Heart left ventricle (tissue), 16 donors: ENCODE results near the gene NDEL1. TPM values are rescaled to one million over a fixed set of nuclear protein-coding genes. Genes with fewer than 3 reads are reported as not detected.

Experiments
- ATAC-seq, 4 donors: fragments of 200-7000 bp; cut with Tn5 transposase; one replicate each; pipeline ENCODE4 v1.9.1; 2020 to 2022; ENCODE audit warnings: moderate library complexity in 4 of 4, mild to moderate bottlenecking in 3 of 4, moderate number of reproducible peaks in 1 of 4
- DNase-seq, 5 donors: peaks; one replicate each; pipeline ENCODE4 v3.0.0-alpha.2; 2020
- H3K27ac ChIP-seq, 12 donors: fragments of 200-600 bp; sonication (generic) in 4 of 12; one replicate each; pipeline versions ENCODE4 v1.5.0 to v1.8.0; 2016 to 2022; ENCODE audit warnings: mild to moderate bottlenecking in 2 of 12
- H3K27me3 ChIP-seq, 9 donors: fragments of 200-600 bp; sonication (generic) in 2 of 9; one replicate each; pipeline versions ENCODE4 v1.5.1 to v1.8.0; 2016 to 2022; ENCODE audit warnings: mild to moderate bottlenecking in 3 of 9
- H3K36me3 ChIP-seq, 9 donors: fragments of 200-600 bp; sonication (generic) in 2 of 9; one replicate each; pipeline versions ENCODE4 v1.5.0 to v1.8.0; 2018 to 2022; ENCODE audit warnings: mild to moderate bottlenecking in 2 of 9
- H3K4me1 ChIP-seq, 12 donors: fragments of 200-600 bp; sonication (generic) in 4 of 12; one replicate each; pipeline versions ENCODE4 v1.5.0 to v1.8.0; 2016 to 2022; ENCODE audit warnings: mild to moderate bottlenecking in 3 of 12
- H3K4me3 ChIP-seq, 12 donors: fragments of 200-600 bp; sonication (generic) in 4 of 12; one replicate each; pipeline versions ENCODE4 v1.5.0 to v1.8.0; 2017 to 2022; ENCODE audit warnings: mild to moderate bottlenecking in 9 of 12, moderate library complexity in 4 of 12
- H3K9me3 ChIP-seq, 12 donors: fragments of 200-600 bp; sonication (generic) in 4 of 12; one replicate each; pipeline versions ENCODE4 v1.5.0 to v1.8.0; 2016 to 2022; ENCODE audit warnings: mild to moderate bottlenecking in 1 of 12
- CTCF ChIP-seq, 12 donors: fragments of 200-600 bp; sonication (generic) in 4 of 12; IDR thresholded peaks; one replicate each; pipeline versions ENCODE4 v1.5.0 to v1.8.0; 2018 to 2022; ENCODE audit warnings: antibody characterized with exemption in 12 of 12, mild to moderate bottlenecking in 5 of 12
- POLR2A ChIP-seq, 2 donors: fragments of 450-650 bp; IDR thresholded peaks; one replicate each; pipeline ENCODE4 v1.6.1; 2017; ENCODE audit warnings: antibody characterized with exemption in 2 of 2, mild to moderate bottlenecking in 2 of 2, moderate library complexity in 2 of 2
- WGBS, 4 donors: extraction: QIAGEN DNeasy Blood & Tissue Kit in 2 of 4; methylation state at CpG; one replicate each; pipeline versions ENCODE4 v1.1.5 to v1.1.7; 2013 to 2018; 5-methylcytosine and 5-hydroxymethylcytosine counted together
- intact Hi-C, 10 donors: fragments of 100-400 bp; cut with DNase I; formaldehyde crosslinking; loops; one replicate each; pipeline versions ENCODE4 v1.11.1 to v1.14.2; 2022
- polyA plus RNA-seq, 2 donors: library from polyadenylated mRNA; stranded (reverse); fragments of 200-250 nt; gene quantifications; one replicate each; pipeline ENCODE4 v1.2.3, GENCODE V29; 2013
- total RNA-seq, 9 donors: library from RNA; depleted of rRNA in 2 of 9; stranded (reverse); fragments of >200 nt in 2 of 9; fragmentation: NEBNext Ultra II Directional in 3 of 9; extraction: Animal tissue kit (Norgen Biotek cat#: 25700) in 3 of 9; gene quantifications; one replicate each; pipeline versions ENCODE4 v1.1.0 to v1.2.4, GENCODE V29; 2016 to 2023
- donor health status: ischemic (EF 13 %, LVEDD 7.1; RV severe dilation, severe dysfunction).
- donor health status: healthy with polysubstance abuse.
- donor health status: DM: no; HTN: yes; CAD: no.
- donor health status: DM: no; HTN: no; CAD: no.
- donor health status: ischemic (EF 25% LVEDD 6.9; RV normal size, moderate dysfunction).
- donor health status: ischemic (EF 25% LVEDD 5.7; RV mildly dilated, moderate dysfunction).
- donor health status: healthy.
- donor health status: DM: yes; HTN: yes; CAD: no.
- donor health status: ischemic (EF 35%, LVEDD 5.7; RV mildly dilated, moderate dysfunction).
- donor health status: nonischemic (EF 11% LVEDD 7.7; RV severe dilation, severe dysfunction).
- donor health status: DM: yes; HTN: yes; CAD: no.
- donor health status: PGD.
- donor health status: ischemic (EF 29% LVEDD 5.4; RV normal size, mild dysfunction).
- donor health status: nonischemic (EF 23%, LVEDD 6.1; RV moderate dilation, normal function).

The NDEL1 gene
- total and polyA plus RNA-seq, 11 donors, result 16.5 to 36.4 (median 25.8) TPM

GRCh38 chr17:8503368-8503767 is 67.7 kb downstream of the NDEL1 start:
- Histone ChIP-seq H3K27ac (peak overlapping the region in 5 of 12 donors; percentile 26 to 83 (median 54)), H3K4me1 (peaks cover 0 to 17% (median 3%) of the 10 kb centered on the region in 12 donors), H3K9me3 (no peaks in the 10 kb centered on the region), H3K36me3 (peaks cover 0 to 83% (median 68%) of the 10 kb centered on the region in 9 donors), H3K4me3 (no peak overlapping the region), H3K27me3 (no peaks in the 10 kb centered on the region)
- peak; percentile 69 to 91 (median 85) for ATAC-seq
- TF ChIP-seq POLR2A (IDR thresholded peaks at IDR 0.05) (no peak), CTCF (IDR thresholded peaks at IDR 0.05) (no peak)
- intact Hi-C loops, result no loop called here
- WGBS, 4 donors, result 39 to 55% (median 42%) methylated on average over 6 of the region's 6 CpGs
- peak in 4 of 5 donors; percentile 51 to 69 (median 56) for DNase-seq

DNA sequence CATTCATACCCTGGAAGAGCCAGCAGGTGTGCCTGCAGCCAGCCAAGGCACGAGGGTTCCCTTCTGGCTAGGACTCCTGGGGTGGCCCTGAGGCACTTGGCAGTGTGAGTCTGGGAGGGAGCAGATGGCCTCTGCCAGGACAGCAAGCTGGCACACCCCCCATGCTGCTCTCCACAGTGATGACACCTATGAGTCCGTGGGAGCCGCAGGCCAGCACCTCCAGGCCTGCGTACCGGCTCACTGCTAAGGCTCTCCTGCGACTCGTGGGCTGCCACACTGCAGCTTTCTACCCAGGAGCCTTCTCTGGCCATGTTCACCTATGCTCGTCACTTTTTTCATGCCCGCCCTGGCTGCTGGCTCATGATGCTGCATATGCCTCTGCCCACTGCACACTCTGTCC is 68.1 kb downstream of the NDEL1 start:
- H3K27me3 ChIP-seq, result no peaks in the 10 kb centered on the region
- H3K27ac ChIP-seq, result peak overlapping the region in 4 of 12 donors; percentile 26 to 83 (median 59)
- H3K4me1 ChIP-seq, result peaks cover 0 to 17% (median 3%) of the 10 kb centered on the region in 12 donors
- H3K36me3 ChIP-seq, result peaks cover 0 to 83% (median 68%) of the 10 kb centered on the region in 9 donors
- intact Hi-C loops, result no loop called here
- 81 to 91% (median 86%) methylated on average over 6 to 9 of the region's 9 CpGs for WGBS, 4 donors
- no peak for DNase-seq
- H3K4me3 ChIP-seq, result no peak overlapping the region
- TF ChIP-seq POLR2A (IDR thresholded peaks at IDR 0.05) (no peak), CTCF (IDR thresholded peaks at IDR 0.05) (no peak)
- peak; percentile 18 to 57 (median 26) for ATAC-seq
- no peaks in the 10 kb centered on the region for H3K9me3 ChIP-seq

GRCh38 chr17:8504460-8505207 is 69.0 kb downstream of the NDEL1 start:
- intact Hi-C loops, result no loop called here
- WGBS, 4 donors, result 94 to 96% (median 95%) methylated on average over 18 of the region's 18 CpGs
- no peak overlapping the region for H3K27ac ChIP-seq
- H3K4me3 ChIP-seq, result no peak overlapping the region
- TF ChIP-seq POLR2A (IDR thresholded peaks at IDR 0.05) (no peak), CTCF (IDR thresholded peaks at IDR 0.05) (no peak)
- H3K9me3 ChIP-seq, result no peaks in the 10 kb centered on the region
- no peak for DNase-seq
- H3K36me3 ChIP-seq, result peaks cover 0 to 83% (median 68%) of the 10 kb centered on the region in 9 donors
- ATAC-seq, result no peak
- H3K27me3 ChIP-seq, result no peaks in the 10 kb centered on the region
- peaks cover 0 to 17% (median 3%) of the 10 kb centered on the region in 12 donors for H3K4me1 ChIP-seq

DNA sequence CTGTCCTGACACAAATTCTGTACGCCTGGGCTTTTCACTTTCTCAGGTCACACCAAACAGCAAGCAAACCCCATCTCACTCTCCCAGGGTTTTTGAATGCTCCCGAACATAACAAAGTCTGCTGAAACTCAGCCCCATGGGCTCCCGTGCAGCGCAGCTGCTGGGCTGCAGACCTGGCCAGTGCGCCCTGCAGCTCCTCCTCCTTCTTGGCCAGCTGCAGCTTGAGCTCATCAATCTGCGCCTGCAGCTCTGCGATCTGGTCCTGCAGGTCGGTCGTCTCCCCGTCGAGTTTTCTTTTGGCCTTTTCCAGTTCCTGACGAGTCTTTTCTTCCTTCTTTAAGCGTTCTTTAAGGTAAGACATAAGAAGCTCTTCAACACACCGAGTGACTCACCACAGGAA is 70.5 kb downstream of the NDEL1 start:
- no peak overlapping the region for H3K27ac ChIP-seq
- 82 to 88% (median 85%) methylated on average over 14 of the region's 14 CpGs for WGBS, 4 donors
- TF ChIP-seq POLR2A (IDR thresholded peaks at IDR 0.05) (no peak), CTCF (IDR thresholded peaks at IDR 0.05) (no peak)
- peaks cover 0 to 83% (median 60%) of the 10 kb centered on the region in 9 donors for H3K36me3 ChIP-seq
- H3K4me1 ChIP-seq, result peaks cover 0 to 17% (median 3%) of the 10 kb centered on the region in 12 donors
- H3K27me3 ChIP-seq, result no peaks in the 10 kb centered on the region
- intact Hi-C loops, result no loop called here
- no peak for ATAC-seq
- DNase-seq, result peak in 1 of 5 donors; percentile 43
- H3K4me3 ChIP-seq, result no peak overlapping the region
- H3K9me3 ChIP-seq, result no peaks in the 10 kb centered on the region
